Measurements from ENCODE around the gene PPP2R5B.

PPP2R5B gene

GRCh38 chr11:64908766-64909165 is 15.7 kb upstream of the PPP2R5B start:
- no peak for DNase-seq (ENCODE audit: low spot score)

- no peak for DNase-seq (ENCODE audit: low spot score)
Observed at GRCh38 chr11:64909653-64910343, 14.7 kb upstream of the PPP2R5B start.

- DNase-seq (ENCODE audit: low spot score): no peak
Observed at GRCh38 chr11:64910451-64911093, 13.9 kb upstream of the PPP2R5B start.

- no peak for DNase-seq (ENCODE audit: low spot score)
Observed at GRCh38 chr11:64911142-64911541, 13.3 kb upstream of the PPP2R5B start.

- no peak for DNase-seq (ENCODE audit: low spot score)
Observed at GRCh38 chr11:64911689-64912088, 12.8 kb upstream of the PPP2R5B start.

GRCh38 chr11:64913171-64913727 is 11.2 kb upstream of the PPP2R5B start:
- no peak for DNase-seq (ENCODE audit: low spot score)

- DNase-seq (ENCODE audit: low spot score): no peak
Observed at GRCh38 chr11:64914123-64914522, 10.4 kb upstream of the PPP2R5B start.

GRCh38 chr11:64915376-64915887 is 9.1 kb upstream of the PPP2R5B start:
- no peak for DNase-seq (ENCODE audit: low spot score)

GRCh38 chr11:64916040-64916774 is 8.3 kb upstream of the PPP2R5B start:
- DNase-seq (ENCODE audit: low spot score): peak; percentile 31

- peak; percentile 99 for DNase-seq (ENCODE audit: low spot score)
Observed at GRCh38 chr11:64916775-64917662, 7.5 kb upstream of the PPP2R5B start, which contains the start of gene ATG2A. ATG2A (minus strand) TSS chr11:64917209; CDS start chr11:64917135, 74 bp downstream.

- no peak for DNase-seq (ENCODE audit: low spot score)
Observed at GRCh38 chr11:64917663-64917995, 6.9 kb upstream of the PPP2R5B start.

- DNase-seq (ENCODE audit: low spot score): no peak
Observed at GRCh38 chr11:64918017-64918416, 6.5 kb upstream of the PPP2R5B start.

- DNase-seq (ENCODE audit: low spot score): no peak
Observed at GRCh38 chr11:64919627-64920026, 4.9 kb upstream of the PPP2R5B start.

GRCh38 chr11:64920124-64920523 is 4.4 kb upstream of the PPP2R5B start:
- DNase-seq (ENCODE audit: low spot score): no peak

GRCh38 chr11:64921384-64921783 is 3.1 kb upstream of the PPP2R5B start:
- no peak for DNase-seq (ENCODE audit: low spot score)

GRCh38 chr11:64923151-64923661 is 1.3 kb upstream of the PPP2R5B start:
- DNase-seq (ENCODE audit: low spot score): no peak

- DNase-seq (ENCODE audit: low spot score): no peak
Observed at GRCh38 chr11:64924910-64925284, 408 bp downstream of the PPP2R5B start.

GRCh38 chr11:64925536-64926436 is 1.3 kb downstream of the PPP2R5B start:
- DNase-seq (ENCODE audit: low spot score): no peak

GRCh38 chr11:64926689-64927088 is 2.2 kb downstream of the PPP2R5B start:
- DNase-seq (ENCODE audit: low spot score): no peak

GRCh38 chr11:64928957-64929356 is 4.5 kb downstream of the PPP2R5B start:
- no peak for DNase-seq (ENCODE audit: low spot score)

Data from CD4-positive, alpha-beta T cell treated with Interleukin-6 at 100 ng/mL for 8 hours (primary cell).